Measurements from ENCODE around the gene ARHGAP8.

GRCh38 chr22:44850946-44851345 lies 98.6 kb downstream of the ARHGAP8 start:
- TF ChIP-seq CTCF (conservative IDR thresholded peaks at IDR 0.05; ENCODE audit: low read depth in 2 of 2) (no peak), JUNB (IDR thresholded peaks at IDR 0.05; ENCODE audit: unreplicated experiment) (no peak), EZH2 (IDR thresholded peaks at IDR 0.05; ENCODE audit: low read depth, unreplicated experiment) (no peak), POLR2AphosphoS5 (IDR thresholded peaks at IDR 0.05; ENCODE audit: low read depth) (no peak), ETS1 (IDR thresholded peaks at IDR 0.05) (no peak), REST (IDR thresholded peaks at IDR 0.05; ENCODE audit: unreplicated experiment) (no peak), EZH2phosphoT487 (IDR thresholded peaks at IDR 0.05; ENCODE audit: unreplicated experiment) (no peak)
